K562 (cell line): ENCODE data around the gene GOLIM4. TPM values are rescaled to one million over a fixed set of nuclear protein-coding genes. Genes with fewer than 3 reads are reported as not detected.

ENCODE experiments used
- ATAC-seq: fragments of 200-7000 bp; cut with Tn5 transposase; 3 replicates; pipeline ENCODE4 v1.9.1; 2020; ENCODE audit warnings: moderate library complexity
- BruUV-seq: library from RNA; stranded (reverse); fragments of 400-500 nt; replicated peaks from 2 replicates; lab custom pipeline; 2021; lab: Mats Ljungman, UMichigan
- CTCF ChIA-PET: fragments of 300-600 bp; formaldehyde crosslinking; extraction: SDS; loops from one replicate; lab custom pipeline; 2021; ENCODE audit warnings: low intra/inter-chr PET ratio; lab: Yijun Ruan, JAX
- POLR2A ChIA-PET: fragments of 300-600, 350-650 bp; sonication (Branson Sonifier 250); formaldehyde crosslinking; extraction: SDS; loops from one replicate; lab custom pipeline; 2021; ENCODE audit warnings: antibody characterized with exemption, inconsistent platforms; lab: Yijun Ruan, JAX
- DNase-seq, 4 experiments: peaks; one replicate each; pipeline versions ENCODE4 v3.0.0 to v3.0.0-alpha.2; 2011 to 2018; ENCODE audit warnings: low spot score in 3 of 4, mixed read lengths in 3 of 4; ENCODE audit errors: extremely low read depth in 1 of 4
- FAIRE-seq: peaks from 2 replicates; lab custom pipeline; 2011; peaks lifted over from hg19 to GRCh38; lab: Jason Lieb, UNC
- H2AFZ ChIP-seq: 2 replicates; pipeline ENCODE4 v1.6.0; 2011; ENCODE audit warnings: low read depth, low read length, control low read depth, inconsistent platforms
- H3K27ac ChIP-seq: fragments of 200-600 bp; 3 replicates; pipeline ENCODE4 v1.8.0; 2011; ENCODE audit warnings: low read depth, mild to moderate bottlenecking, control low read depth, inconsistent platforms, low read length, moderate library complexity, mixed read lengths; ENCODE audit errors: extremely low read depth
- H3K27me3 ChIP-seq, 2 experiments: fragments of 300-600 bp in 1 of 2; 2 replicates in 1 of 2; 3 replicates in 1 of 2; pipeline versions ENCODE4 v1.6.0 to v1.8.0; 2011; ENCODE audit warnings: inconsistent platforms in 2 of 2, low read length in 2 of 2, mild to moderate bottlenecking in 1 of 2, mixed read lengths in 1 of 2, moderate library complexity in 1 of 2; ENCODE audit not compliant: control insufficient read depth in 2 of 2, insufficient read depth in 2 of 2
- H3K36me3 ChIP-seq: fragments of 300-600 bp; 3 replicates; pipeline ENCODE4 v1.8.0; 2011; ENCODE audit warnings: mild to moderate bottlenecking, low read length, inconsistent platforms; ENCODE audit not compliant: control insufficient read depth, insufficient read depth
- H3K4me1 ChIP-seq, 2 experiments: fragments of 200-600 bp in 1 of 2; replicated peaks in 1 of 2; 2 replicates in 1 of 2; 3 replicates in 1 of 2; pipeline versions ENCODE4 v1.5.1 to v1.8.0; 2011; ENCODE audit warnings: inconsistent platforms in 2 of 2, low read length in 2 of 2, mild to moderate bottlenecking in 1 of 2, mixed read lengths in 1 of 2, moderate library complexity in 1 of 2; ENCODE audit not compliant: control insufficient read depth in 2 of 2, insufficient read depth in 2 of 2
- H3K4me2 ChIP-seq: 2 replicates; pipeline ENCODE4 v1.6.1; 2011; ENCODE audit warnings: low read length, control low read depth, inconsistent platforms, mixed read lengths; ENCODE audit not compliant: insufficient read depth
- H3K4me3 ChIP-seq: fragments of 200-600 bp; sonication (generic), shearing (Covaris generic); 2 replicates; pipeline ENCODE4 v1.5.1; 2016; ENCODE audit warnings: control low read depth, inconsistent platforms
- H3K79me2 ChIP-seq: fragments of 200-600 bp; 3 replicates; pipeline ENCODE4 v1.8.0; 2011; ENCODE audit warnings: low read length, inconsistent platforms; ENCODE audit not compliant: control insufficient read depth, insufficient read depth
- H3K9ac ChIP-seq, 2 experiments: 2 replicates each; pipeline versions ENCODE4 v1.6.0 to v1.6.1; 2011; ENCODE audit warnings: low read depth in 2 of 2, low read length in 2 of 2, control low read depth in 1 of 2, inconsistent platforms in 1 of 2, mild to moderate bottlenecking in 1 of 2, mixed read lengths in 1 of 2; ENCODE audit not compliant: insufficient read depth in 1 of 2
- H3K9me1 ChIP-seq: one replicate; pipeline ENCODE4 v1.6.0; 2011; ENCODE audit warnings: inconsistent platforms, mild to moderate bottlenecking, low read length, moderate library complexity; ENCODE audit not compliant: control insufficient read depth, insufficient read depth
- H3K9me3 ChIP-seq: replicated peaks from 2 replicates; pipeline ENCODE4 v1.5.1; 2011; ENCODE audit warnings: low read depth, low read length, inconsistent platforms; ENCODE audit not compliant: control insufficient read depth, insufficient read depth
- H4K20me1 ChIP-seq: replicated peaks from 2 replicates; pipeline ENCODE4 v1.6.1; 2011; ENCODE audit warnings: low read length, inconsistent platforms, mixed read lengths; ENCODE audit not compliant: control insufficient read depth, insufficient read depth
- EGR1 ChIP-seq: fragments of 450-650 bp; conservative IDR thresholded peaks from 2 replicates; pipeline ENCODE4 v1.6.1; 2017; ENCODE audit warnings: mild to moderate bottlenecking
- KDM4B ChIP-seq, 2 experiments: fragments of 450-650 bp in 1 of 2; sonication (generic) in 1 of 2; IDR thresholded peaks; 2 replicates each; pipeline ENCODE4 v1.6.1; 2016 to 2017; ENCODE audit warnings: borderline replicate concordance in 2 of 2, antibody characterized with exemption in 1 of 2, low read depth in 1 of 2, mild to moderate bottlenecking in 1 of 2
- MBD2 ChIP-seq: sonication (generic); IDR thresholded peaks from 2 replicates; pipeline ENCODE4 v1.6.1; 2016; ENCODE audit warnings: low read depth, borderline replicate concordance
- NEUROD1 ChIP-seq: fragments of 150-350 bp; IDR thresholded peaks from 2 replicates; pipeline ENCODE4 v1.6.1; 2014; ENCODE audit warnings: borderline replicate concordance, low read length, low read depth; ENCODE audit not compliant: partially characterized antibody
- POU5F1 ChIP-seq: fragments of 150-350 bp; IDR thresholded peaks from 2 replicates; pipeline ENCODE4 v1.6.1; 2014; ENCODE audit warnings: borderline replicate concordance, low read length, low read depth, mild to moderate bottlenecking; ENCODE audit not compliant: partially characterized antibody
- RBM39 ChIP-seq: fragments of 200-400 bp; formaldehyde crosslinking; optimal IDR thresholded peaks from 2 replicates; pipeline ENCODE3; 2018; ENCODE audit warnings: low read depth, low read length
- TAF9B ChIP-seq: fragments of 450-650 bp; IDR thresholded peaks from 2 replicates; pipeline ENCODE4 v1.6.1; 2018; ENCODE audit warnings: mild to moderate bottlenecking; ENCODE audit not compliant: partially characterized antibody
- XRCC4 ChIP-seq: IDR thresholded peaks from one replicate; pipeline ENCODE4 v1.6.1; 2011; ENCODE audit not compliant: insufficient read depth, insufficient read length; ENCODE audit errors: extremely low read depth
- ZNF121 ChIP-seq: sonication (generic); formaldehyde crosslinking; conservative IDR thresholded peaks from 2 replicates; pipeline ENCODE4 v1.8.0; 2022; ENCODE audit warnings: missing genetic modification reagents
- in situ Hi-C: fragments of 300-500 bp; cut with MboI; formaldehyde crosslinking; loops from 4 replicates; pipeline ENCODE4 v1.15.0; 2018; ENCODE audit warnings: inconsistent platforms, mixed read lengths
- intact Hi-C: fragments of 100-400 bp; cut with micrococcal nuclease; formaldehyde crosslinking; loops from 2 replicates; pipeline ENCODE4 v1.14.2; 2022
- polyA plus RNA-seq, 8 experiments: library from polyadenylated mRNA; depleted of rRNA in 4 of 8; stranded (reverse) in 5 of 8; unstranded in 3 of 8; fragments of >200 nt; fragmentation: Nextera tagmentation in 2 of 8; fragmentation: Illumina TruSeq in 1 of 8; extraction: Ambion mirVana in 2 of 8; extraction: Trizol in 1 of 8; gene quantifications; 2 replicates each; pipeline versions ENCODE4 v1.2.1 to v1.2.3, GENCODE V29; 2011 to 2014; ENCODE audit warnings: inconsistent platforms in 1 of 8, missing spikeins in 1 of 8
- total RNA-seq, 7 experiments: library from RNA; depleted of rRNA in 6 of 7; stranded (reverse); fragments of >200 nt in 6 of 7; fragmentation: Illumina TruSeq in 2 of 7; extraction: Trizol in 2 of 7; gene quantifications; 2 replicates each; pipeline versions ENCODE4 v1.2.1 to v1.2.3, GENCODE V29; 2011 to 2021; ENCODE audit warnings: low replicate concordance in 1 of 7
- TF ChIP-seq, protein P1 (sequence below): fragments of 250-450 bp; sonication (Bioruptor Pico); IDR thresholded peaks from 2 replicates; pipeline ENCODE4 v1.4.0; 2020; ENCODE audit warnings: mild to moderate bottlenecking, moderate library complexity
- TF ChIP-seq, protein P2 (sequence below): fragments of 450-650 bp; IDR thresholded peaks from 2 replicates; pipeline ENCODE4 v1.6.1; 2016; ENCODE audit warnings: low read depth, mild to moderate bottlenecking, moderate library complexity
- TF ChIP-seq, protein P3 (sequence below): fragments of 250-450 bp; sonication (Bioruptor Pico); IDR thresholded peaks from 2 replicates; pipeline ENCODE4 v1.4.0; 2020; ENCODE audit warnings: mild to moderate bottlenecking, moderate library complexity, borderline replicate concordance
- TF ChIP-seq, protein P4 (sequence below): fragments of 250-450 bp; sonication (Bioruptor Pico); IDR thresholded peaks from 2 replicates; pipeline ENCODE4 v1.5.0; 2021
- TF ChIP-seq, protein P5 (sequence below): IDR thresholded peaks from 3 replicates; pipeline ENCODE4 v1.6.1; 2011; ENCODE audit warnings: borderline replicate concordance, mild to moderate bottlenecking; ENCODE audit not compliant: insufficient read length, insufficient read depth

The GOLIM4 gene
- total and polyA plus RNA-seq, 9 of the 15 experiments (the other 6 are each of a cell fraction or from before 2014, with no cell fraction given) = 9.3 to 39.4 (median 31.0) TPM

DNA sequence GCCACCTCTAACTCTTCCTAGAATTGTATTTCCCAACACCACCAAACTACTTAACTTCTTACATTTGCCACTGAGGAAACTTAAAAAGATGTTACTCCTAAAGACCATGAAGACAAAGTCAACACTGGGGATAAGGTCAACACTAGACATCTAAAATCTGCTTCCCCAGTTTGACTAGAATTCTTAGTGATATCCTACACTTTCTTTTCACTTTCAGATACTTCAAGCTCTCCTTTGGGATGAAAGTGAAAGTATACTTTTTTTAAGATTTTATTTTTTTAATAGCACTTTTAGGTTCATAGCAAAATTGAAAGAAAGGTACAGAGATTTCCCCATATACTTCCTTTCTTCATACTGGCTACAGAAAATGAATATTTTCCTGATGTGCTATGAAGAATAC lies 32.6 kb downstream of the GOLIM4 start:
- CTCF ChIA-PET = no interaction called here
- intact Hi-C loops (no loop called here), in situ Hi-C loops (no loop called here)
- Histone ChIP-seq H3K79me2 (peaks cover 86% of the 10 kb centered on the region), H3K4me3 (no peak overlapping the region), H3K4me2 (no peak overlapping the region), H3K27me3 (no peaks in the 10 kb centered on the region), H4K20me1 (no peaks in the 10 kb centered on the region), H3K9me3 (peaks cover 3% of the 10 kb centered on the region; the same call in 1 of the 2 replicates), H3K9ac (no peak overlapping the region), H3K36me3 (peaks cover 6% of the 10 kb centered on the region; the same call in 1 of the 3 replicates), H3K9me1 (no peaks in the 10 kb centered on the region), H2AFZ (no peak overlapping the region), H3K27ac (no peak overlapping the region), H3K4me1 (no peaks in the 10 kb centered on the region; a peak in 1 of 5 replicates)
- DNase-seq (no peak), FAIRE-seq (no peak), ATAC-seq (no peak)
- POLR2A ChIA-PET = interaction anchor here (0.6 kb wide), 1 partner anchor 967 kb away, joined by 3 read pairs; no protein-coding TSS in a partner anchor
- BruUV-seq = no TSS peak
- TF ChIP-seq, protein P1, sequence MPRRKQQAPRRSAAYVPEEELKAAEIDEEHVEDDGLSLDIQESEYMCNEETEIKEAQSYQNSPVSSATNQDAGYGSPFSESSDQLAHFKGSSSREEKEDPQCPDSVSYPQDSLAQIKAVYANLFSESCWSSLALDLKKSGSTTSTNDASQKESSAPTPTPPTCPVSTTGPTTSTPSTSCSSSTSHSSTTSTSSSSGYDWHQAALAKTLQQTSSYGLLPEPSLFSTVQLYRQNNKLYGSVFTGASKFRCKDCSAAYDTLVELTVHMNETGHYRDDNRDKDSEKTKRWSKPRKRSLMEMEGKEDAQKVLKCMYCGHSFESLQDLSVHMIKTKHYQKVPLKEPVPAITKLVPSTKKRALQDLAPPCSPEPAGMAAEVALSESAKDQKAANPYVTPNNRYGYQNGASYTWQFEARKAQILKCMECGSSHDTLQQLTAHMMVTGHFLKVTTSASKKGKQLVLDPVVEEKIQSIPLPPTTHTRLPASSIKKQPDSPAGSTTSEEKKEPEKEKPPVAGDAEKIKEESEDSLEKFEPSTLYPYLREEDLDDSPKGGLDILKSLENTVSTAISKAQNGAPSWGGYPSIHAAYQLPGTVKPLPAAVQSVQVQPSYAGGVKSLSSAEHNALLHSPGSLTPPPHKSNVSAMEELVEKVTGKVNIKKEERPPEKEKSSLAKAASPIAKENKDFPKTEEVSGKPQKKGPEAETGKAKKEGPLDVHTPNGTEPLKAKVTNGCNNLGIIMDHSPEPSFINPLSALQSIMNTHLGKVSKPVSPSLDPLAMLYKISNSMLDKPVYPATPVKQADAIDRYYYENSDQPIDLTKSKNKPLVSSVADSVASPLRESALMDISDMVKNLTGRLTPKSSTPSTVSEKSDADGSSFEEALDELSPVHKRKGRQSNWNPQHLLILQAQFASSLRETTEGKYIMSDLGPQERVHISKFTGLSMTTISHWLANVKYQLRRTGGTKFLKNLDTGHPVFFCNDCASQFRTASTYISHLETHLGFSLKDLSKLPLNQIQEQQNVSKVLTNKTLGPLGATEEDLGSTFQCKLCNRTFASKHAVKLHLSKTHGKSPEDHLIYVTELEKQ (CRISPR knock-in tag) = no peak
- TF ChIP-seq RBM39 (no peak), POU5F1 (no peak), EGR1 (no peak), NEUROD1 (no peak), ZNF121 (CRISPR knock-in tag) (no peak), TAF9B (no peak), MBD2 (no peak), XRCC4 (no peak), KDM4B (IDR thresholded peaks at IDR 0.05; ENCODE audit: borderline replicate concordance in 2 of 2, low read depth in 1 of 2) (no peak)
- TF ChIP-seq, protein P2, sequence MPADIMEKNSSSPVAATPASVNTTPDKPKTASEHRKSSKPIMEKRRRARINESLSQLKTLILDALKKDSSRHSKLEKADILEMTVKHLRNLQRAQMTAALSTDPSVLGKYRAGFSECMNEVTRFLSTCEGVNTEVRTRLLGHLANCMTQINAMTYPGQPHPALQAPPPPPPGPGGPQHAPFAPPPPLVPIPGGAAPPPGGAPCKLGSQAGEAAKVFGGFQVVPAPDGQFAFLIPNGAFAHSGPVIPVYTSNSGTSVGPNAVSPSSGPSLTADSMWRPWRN = no peak
- TF ChIP-seq, protein P3, sequence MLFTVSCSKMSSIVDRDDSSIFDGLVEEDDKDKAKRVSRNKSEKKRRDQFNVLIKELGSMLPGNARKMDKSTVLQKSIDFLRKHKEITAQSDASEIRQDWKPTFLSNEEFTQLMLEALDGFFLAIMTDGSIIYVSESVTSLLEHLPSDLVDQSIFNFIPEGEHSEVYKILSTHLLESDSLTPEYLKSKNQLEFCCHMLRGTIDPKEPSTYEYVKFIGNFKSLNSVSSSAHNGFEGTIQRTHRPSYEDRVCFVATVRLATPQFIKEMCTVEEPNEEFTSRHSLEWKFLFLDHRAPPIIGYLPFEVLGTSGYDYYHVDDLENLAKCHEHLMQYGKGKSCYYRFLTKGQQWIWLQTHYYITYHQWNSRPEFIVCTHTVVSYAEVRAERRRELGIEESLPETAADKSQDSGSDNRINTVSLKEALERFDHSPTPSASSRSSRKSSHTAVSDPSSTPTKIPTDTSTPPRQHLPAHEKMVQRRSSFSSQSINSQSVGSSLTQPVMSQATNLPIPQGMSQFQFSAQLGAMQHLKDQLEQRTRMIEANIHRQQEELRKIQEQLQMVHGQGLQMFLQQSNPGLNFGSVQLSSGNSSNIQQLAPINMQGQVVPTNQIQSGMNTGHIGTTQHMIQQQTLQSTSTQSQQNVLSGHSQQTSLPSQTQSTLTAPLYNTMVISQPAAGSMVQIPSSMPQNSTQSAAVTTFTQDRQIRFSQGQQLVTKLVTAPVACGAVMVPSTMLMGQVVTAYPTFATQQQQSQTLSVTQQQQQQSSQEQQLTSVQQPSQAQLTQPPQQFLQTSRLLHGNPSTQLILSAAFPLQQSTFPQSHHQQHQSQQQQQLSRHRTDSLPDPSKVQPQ = no peak
- TF ChIP-seq, protein P4, sequence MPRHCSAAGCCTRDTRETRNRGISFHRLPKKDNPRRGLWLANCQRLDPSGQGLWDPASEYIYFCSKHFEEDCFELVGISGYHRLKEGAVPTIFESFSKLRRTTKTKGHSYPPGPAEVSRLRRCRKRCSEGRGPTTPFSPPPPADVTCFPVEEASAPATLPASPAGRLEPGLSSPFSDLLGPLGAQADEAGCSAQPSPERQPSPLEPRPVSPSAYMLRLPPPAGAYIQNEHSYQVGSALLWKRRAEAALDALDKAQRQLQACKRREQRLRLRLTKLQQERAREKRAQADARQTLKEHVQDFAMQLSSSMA (CRISPR knock-in tag) = no peak
- TF ChIP-seq, protein P5, sequence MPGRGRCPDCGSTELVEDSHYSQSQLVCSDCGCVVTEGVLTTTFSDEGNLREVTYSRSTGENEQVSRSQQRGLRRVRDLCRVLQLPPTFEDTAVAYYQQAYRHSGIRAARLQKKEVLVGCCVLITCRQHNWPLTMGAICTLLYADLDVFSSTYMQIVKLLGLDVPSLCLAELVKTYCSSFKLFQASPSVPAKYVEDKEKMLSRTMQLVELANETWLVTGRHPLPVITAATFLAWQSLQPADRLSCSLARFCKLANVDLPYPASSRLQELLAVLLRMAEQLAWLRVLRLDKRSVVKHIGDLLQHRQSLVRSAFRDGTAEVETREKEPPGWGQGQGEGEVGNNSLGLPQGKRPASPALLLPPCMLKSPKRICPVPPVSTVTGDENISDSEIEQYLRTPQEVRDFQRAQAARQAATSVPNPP = no peak
